Medulla oblongata (tissue), 1 donor: ENCODE measurements around the gene BCAN.

Experiments used
- DNase-seq: peaks from one replicate; pipeline ENCODE4 v3.0.0-alpha.2; 2015; ENCODE audit errors: extremely low spot score

BCAN gene

GRCh38 chr1:156644146-156644545 lies 2.2 kb downstream of the BCAN start:
- DNase-seq = no peak

- no peak for DNase-seq
Observed at GRCh38 chr1:156644640-156645039, 2.7 kb downstream of the BCAN start.

DNA sequence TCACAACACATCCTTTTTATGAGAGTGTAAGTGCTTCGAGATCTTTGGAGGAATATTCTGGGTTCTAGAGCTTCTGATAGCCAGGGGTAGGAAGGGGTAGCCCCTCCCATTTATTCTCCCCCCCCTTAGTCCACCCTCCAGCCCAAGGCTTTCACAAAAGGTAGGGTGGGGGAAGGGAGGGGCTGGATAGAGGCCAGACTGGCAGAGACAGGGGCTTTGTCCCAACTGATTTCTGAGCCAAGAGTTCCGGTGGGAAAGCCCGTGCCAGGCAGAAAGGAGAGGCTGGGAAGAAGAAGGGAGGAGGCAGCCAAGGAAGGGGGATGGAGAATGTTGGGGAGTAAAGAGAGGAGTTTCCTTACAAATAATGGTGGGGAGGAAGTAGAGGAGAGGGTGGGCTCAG lies 3.1 kb downstream of the BCAN start:
- DNase-seq = no peak

GRCh38 chr1:156645666-156646065 lies 3.7 kb downstream of the BCAN start:
- no peak for DNase-seq

- no peak for DNase-seq
Observed at GRCh38 chr1:156646738-156647211, 4.9 kb downstream of the BCAN start.

DNA sequence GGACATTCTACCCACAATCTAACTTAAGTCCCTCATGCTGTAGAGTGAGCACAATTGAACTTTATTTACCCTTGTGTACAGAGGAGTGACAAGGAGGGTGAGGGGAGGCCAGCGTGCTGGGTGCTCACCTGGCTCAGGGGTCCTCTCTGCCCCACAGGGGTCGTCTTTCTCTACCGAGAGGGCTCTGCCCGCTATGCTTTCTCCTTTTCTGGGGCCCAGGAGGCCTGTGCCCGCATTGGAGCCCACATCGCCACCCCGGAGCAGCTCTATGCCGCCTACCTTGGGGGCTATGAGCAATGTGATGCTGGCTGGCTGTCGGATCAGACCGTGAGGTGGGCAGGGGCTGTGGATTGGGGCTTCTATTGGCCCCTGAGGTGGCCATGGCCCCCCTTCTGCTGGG lies 5.4 kb downstream of the BCAN start:
- no peak for DNase-seq

DNA sequence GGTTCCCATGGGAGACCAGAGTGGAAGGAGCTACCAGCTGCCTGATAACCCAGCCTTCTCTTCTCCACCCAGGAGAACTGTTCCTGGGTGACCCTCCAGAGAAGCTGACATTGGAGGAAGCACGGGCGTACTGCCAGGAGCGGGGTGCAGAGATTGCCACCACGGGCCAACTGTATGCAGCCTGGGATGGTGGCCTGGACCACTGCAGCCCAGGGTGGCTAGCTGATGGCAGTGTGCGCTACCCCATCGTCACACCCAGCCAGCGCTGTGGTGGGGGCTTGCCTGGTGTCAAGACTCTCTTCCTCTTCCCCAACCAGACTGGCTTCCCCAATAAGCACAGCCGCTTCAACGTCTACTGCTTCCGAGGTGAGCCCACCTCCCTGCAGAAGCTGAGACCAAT lies 6.6 kb downstream of the BCAN start:
- no peak for DNase-seq

DNA sequence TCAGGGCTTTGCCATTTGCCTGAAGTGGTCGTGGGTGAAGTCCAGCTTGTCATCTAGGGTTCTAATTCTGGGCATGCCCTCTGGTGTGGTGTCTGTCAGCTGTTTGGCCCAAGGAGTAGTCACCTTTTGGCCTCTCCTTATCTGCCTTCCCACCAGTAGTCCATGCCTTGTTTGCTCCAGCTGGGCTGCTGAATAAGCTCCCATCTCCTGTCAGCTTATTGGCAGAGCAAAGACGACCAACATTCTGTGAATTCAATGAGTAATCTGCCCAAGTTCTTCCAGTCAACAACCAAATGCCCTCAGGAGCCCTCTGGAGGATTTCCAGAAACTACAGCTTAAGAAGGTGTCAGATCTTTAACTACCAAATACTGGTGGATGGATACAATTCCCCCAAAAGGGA lies 7.0 kb downstream of the BCAN start:
- DNase-seq = no peak

- DNase-seq = no peak
Observed at GRCh38 chr1:156652131-156652991, 10.4 kb downstream of the BCAN start.

DNA sequence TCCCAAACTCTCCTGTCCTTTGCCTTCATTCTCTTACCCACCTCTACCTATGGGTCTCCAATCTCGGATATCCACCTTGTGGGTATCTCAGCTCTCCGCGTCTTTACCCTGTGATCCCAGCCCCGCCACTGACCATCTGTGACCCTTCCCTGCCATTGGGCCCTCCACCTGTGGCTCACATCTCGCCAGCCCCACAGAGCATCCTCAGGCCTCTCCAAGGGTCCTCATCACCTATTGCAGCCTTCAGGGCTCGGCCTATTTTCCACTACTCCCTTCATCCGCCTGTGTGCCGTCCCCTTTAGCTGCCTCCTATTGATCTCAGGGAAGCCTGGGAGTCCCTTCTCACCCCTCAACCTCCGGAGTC lies 11.1 kb downstream of the BCAN start:
- no peak for DNase-seq

DNA sequence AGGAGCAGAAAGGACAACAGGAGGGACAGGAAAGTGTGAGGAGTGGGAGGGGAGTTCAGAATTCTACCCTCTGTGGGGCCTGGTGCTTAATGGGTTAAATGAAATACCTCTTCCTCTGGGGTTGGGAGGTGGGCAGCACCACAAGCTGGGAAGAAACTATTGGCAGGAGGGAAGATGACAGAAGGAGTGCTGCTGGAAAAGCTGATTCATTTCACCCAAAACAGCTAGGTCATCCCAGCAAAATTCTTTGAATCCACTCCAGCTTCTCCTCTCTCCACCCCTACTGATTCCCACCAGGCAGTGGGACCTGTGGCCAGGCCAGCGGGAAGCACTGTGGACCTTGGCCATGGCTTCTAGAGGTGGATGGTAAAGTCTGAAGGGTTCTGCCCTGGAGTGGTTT lies 12.8 kb downstream of the BCAN start:
- no peak for DNase-seq

DNA sequence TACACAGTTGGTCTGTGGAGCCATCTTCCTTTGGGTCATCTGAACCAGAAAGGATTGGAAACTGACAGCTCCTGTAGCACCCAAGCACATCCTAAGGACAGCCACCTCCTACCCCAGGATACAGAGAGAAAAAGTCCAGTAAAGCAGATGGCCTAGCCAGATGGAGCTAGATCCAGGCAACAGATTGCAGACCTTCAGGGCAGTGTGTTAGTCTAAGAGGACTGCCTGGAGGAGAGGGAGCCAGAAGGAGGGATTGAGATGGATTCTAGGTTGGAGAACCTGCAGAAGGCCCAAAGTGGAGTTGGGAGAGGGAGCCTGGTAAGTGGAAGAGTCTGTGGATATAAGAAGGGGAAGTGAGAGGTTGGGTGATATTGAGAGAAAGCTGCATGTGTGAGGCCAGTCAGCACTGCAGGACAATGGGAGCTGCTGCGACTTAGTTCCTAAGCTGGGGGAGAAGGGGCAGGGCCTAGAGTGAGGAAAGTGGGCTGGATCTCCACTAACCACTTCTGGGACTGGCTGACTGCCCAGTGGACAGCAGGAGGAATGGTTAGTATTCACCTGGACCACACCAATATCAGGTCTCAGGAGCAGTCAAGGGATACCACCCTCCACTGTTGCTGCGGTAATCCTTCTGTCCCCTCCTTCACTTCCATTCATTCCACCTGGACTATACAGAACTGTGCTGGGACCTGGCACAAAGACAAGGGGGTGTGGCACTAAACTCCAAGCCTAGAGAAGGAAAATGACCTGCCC lies 13.4 kb downstream of the BCAN start:
- DNase-seq = no peak

DNA sequence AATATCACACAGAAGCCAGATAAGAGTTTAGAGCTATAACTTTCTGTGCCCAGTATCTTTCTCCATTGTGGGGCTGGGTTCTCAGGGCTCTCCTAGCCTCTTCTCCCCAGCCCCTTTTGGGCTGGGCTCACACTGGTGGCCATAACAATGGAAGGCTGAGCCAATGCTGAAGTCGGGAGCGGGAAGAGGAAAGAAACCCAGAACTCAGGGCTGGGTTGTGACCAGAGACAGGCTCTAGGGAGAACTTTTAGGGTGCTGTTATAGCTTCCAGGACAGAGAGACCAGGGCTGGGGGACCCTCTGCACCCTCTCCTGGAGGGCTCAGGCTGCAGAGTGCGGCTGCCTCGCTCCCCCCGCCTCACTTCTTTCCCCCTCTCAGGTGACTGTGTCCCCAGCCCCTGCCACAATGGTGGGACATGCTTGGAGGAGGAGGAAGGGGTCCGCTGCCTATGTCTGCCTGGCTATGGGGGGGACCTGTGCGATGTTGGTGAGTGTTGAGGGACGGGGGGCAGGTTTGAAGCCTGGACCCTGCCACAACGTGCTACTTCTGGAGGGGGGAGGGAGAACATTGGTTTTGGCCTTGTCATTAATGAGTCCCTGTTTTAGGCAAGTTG lies 14.1 kb downstream of the BCAN start:
- DNase-seq = no peak

- DNase-seq = peak; percentile 83
Observed at GRCh38 chr1:156656806-156657740, 15.2 kb downstream of the BCAN start.

- no peak for DNase-seq
Observed at GRCh38 chr1:156657741-156658319, 15.9 kb downstream of the BCAN start.

GRCh38 chr1:156658496-156658895 lies 16.6 kb downstream of the BCAN start:
- DNase-seq = no peak

GRCh38 chr1:156658945-156659574 lies 17.1 kb downstream of the BCAN start:
- DNase-seq = no peak

GRCh38 chr1:156659661-156659987 lies 17.7 kb downstream of the BCAN start:
- no peak for DNase-seq

- DNase-seq = peak; percentile 97
Observed at GRCh38 chr1:156659988-156660751, 18.3 kb downstream of the BCAN start.

DNA sequence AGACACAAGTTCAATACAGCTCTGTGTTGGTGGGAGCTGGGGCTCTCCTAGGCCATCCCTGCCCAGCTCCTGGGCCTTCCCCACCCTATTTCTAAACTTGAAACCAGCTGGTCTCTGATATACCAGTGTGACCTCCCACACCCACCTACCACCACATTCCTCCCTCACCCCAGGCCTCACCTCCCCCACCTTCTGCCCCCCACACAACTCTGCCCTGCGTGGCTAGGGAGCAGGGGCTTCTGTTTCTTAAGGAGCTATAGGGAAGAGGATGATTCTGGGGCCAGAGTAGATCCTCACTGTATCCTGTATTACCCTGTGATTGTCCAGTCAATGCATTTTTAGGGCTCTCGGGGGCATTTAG lies 18.8 kb downstream of the BCAN start:
- no peak for DNase-seq
